ENCODE results near the gene OR13C3. TPM values are rescaled to one million over a fixed set of nuclear protein-coding genes. Genes with fewer than 3 reads are reported as not detected.
"Not testable (repeated sequence)": the region's sequence is repeated elsewhere in the genome, so short reads cannot be mapped to it uniquely, and the experiment has no call there.

Gene OR13C3
- total RNA-seq = not detected
- long read RNA-seq = 0 reads

- intact Hi-C loops (cut with DNase I) = no loop called here
- no peak for ATAC-seq
- DNase-seq (ENCODE audit: missing footprints) = no peak
Measured at GRCh38 chr9:104536756-104537155, at the start of gene OR13C3. Gene OR13C3 (minus strand): TSS chr9:104536856. CDS start chr9:104536723, 133 bp downstream.

GRCh38 chr9:104580562-104580961 is 43.9 kb upstream of the OR13C3 start:
- ATAC-seq (no peak), DNase-seq (ENCODE audit: missing footprints) (no peak)
- intact Hi-C loops (cut with DNase I) = no loop called here

- ATAC-seq (no peak), DNase-seq (ENCODE audit: missing footprints) (no peak)
- intact Hi-C loops (cut with DNase I) = no loop called here
Measured at GRCh38 chr9:104577263-104577662, 40.6 kb upstream of the OR13C3 start.

GRCh38 chr9:104575456-104575855 is 38.8 kb upstream of the OR13C3 start:
- ATAC-seq (no peak), DNase-seq (ENCODE audit: missing footprints) (no peak)
- intact Hi-C loops (cut with DNase I) = no loop called here

GRCh38 chr9:104572612-104573011 is 36.0 kb upstream of the OR13C3 start:
- intact Hi-C loops (cut with DNase I) = no loop called here
- no peak for ATAC-seq
- DNase-seq (ENCODE audit: missing footprints) = no peak

- no peak for ATAC-seq
- intact Hi-C loops (cut with DNase I) = no loop called here
Measured at GRCh38 chr9:104568868-104569267, 32.2 kb upstream of the OR13C3 start, which contains the start of gene OR13C8. Gene OR13C8 (plus strand): TSS chr9:104569168. CDS start chr9:104569168, 0 bp downstream.

GRCh38 chr9:104564358-104564757 is 27.7 kb upstream of the OR13C3 start:
- DNase-seq (ENCODE audit: missing footprints) (no peak), ATAC-seq (no peak)
- intact Hi-C loops (cut with DNase I) = no loop called here

More at GRCh38 chr9:104568868-104569267, 32.2 kb upstream of the OR13C3 start, which contains the start of gene OR13C8:
- no peak for DNase-seq (ENCODE audit: missing footprints)

GRCh38 chr9:104556830-104557634 is 20.4 kb upstream of the OR13C3 start:
- DNase-seq (ENCODE audit: missing footprints) = peak; percentile 43
- ATAC-seq = no peak
- intact Hi-C loops (cut with DNase I) = no loop called here

- DNase-seq (ENCODE audit: missing footprints) = no peak
- intact Hi-C loops (cut with DNase I) = no loop called here
- ATAC-seq = no peak
Measured at GRCh38 chr9:104555521-104555920, 18.9 kb upstream of the OR13C3 start.

GRCh38 chr9:104553261-104553660 is 16.6 kb upstream of the OR13C3 start:
- intact Hi-C loops (cut with DNase I) = no loop called here
- DNase-seq (ENCODE audit: missing footprints) = no peak
- ATAC-seq = no peak

GRCh38 chr9:104544644-104545043 is 8.0 kb upstream of the OR13C3 start:
- intact Hi-C loops (cut with DNase I) = no loop called here
- DNase-seq (ENCODE audit: missing footprints) (no peak), ATAC-seq (no peak)

- ATAC-seq = no peak
- intact Hi-C loops (cut with DNase I) = no loop called here
- no peak for DNase-seq (ENCODE audit: missing footprints)
Measured at GRCh38 chr9:104539275-104539674, 2.6 kb upstream of the OR13C3 start.

- no peak for DNase-seq (ENCODE audit: missing footprints)
- intact Hi-C loops (cut with DNase I) = no loop called here
Measured at GRCh38 chr9:104527109-104527508, 9.5 kb downstream of the OR13C3 start, which contains the start of gene OR13C4. Gene OR13C4 (minus strand): TSS chr9:104527209. CDS start chr9:104527209, 0 bp downstream.

GRCh38 chr9:104520241-104520640 is 16.4 kb downstream of the OR13C3 start:
- intact Hi-C loops (cut with DNase I); ATAC-seq; DNase-seq (ENCODE audit: missing footprints): not testable (repeated sequence)

More at GRCh38 chr9:104527109-104527508, 9.5 kb downstream of the OR13C3 start, which contains the start of gene OR13C4:
- ATAC-seq = no peak

- ATAC-seq (no peak), DNase-seq (ENCODE audit: missing footprints) (no peak)
- intact Hi-C loops (cut with DNase I) = no loop called here
Measured at GRCh38 chr9:104514901-104515300, 21.8 kb downstream of the OR13C3 start.

GRCh38 chr9:104506565-104506964 is 30.1 kb downstream of the OR13C3 start:
- no peak for ATAC-seq
- no peak for DNase-seq (ENCODE audit: missing footprints)
- intact Hi-C loops (cut with DNase I) = no loop called here

- intact Hi-C loops (cut with DNase I) = no loop called here
- no peak for DNase-seq (ENCODE audit: missing footprints)
- no peak for ATAC-seq
Measured at GRCh38 chr9:104503963-104504362, 32.7 kb downstream of the OR13C3 start, which contains the start of gene OR13F1. Gene OR13F1 (plus strand): TSS chr9:104504263. CDS start chr9:104504263, 0 bp downstream.

- no peak for ATAC-seq
- intact Hi-C loops (cut with DNase I) = no loop called here
- no peak for DNase-seq (ENCODE audit: missing footprints)
Measured at GRCh38 chr9:104503440-104503839, 33.2 kb downstream of the OR13C3 start.

GRCh38 chr9:104494808-104495207 is 41.8 kb downstream of the OR13C3 start:
- intact Hi-C loops (cut with DNase I) = no loop called here
- no peak for ATAC-seq
- DNase-seq (ENCODE audit: missing footprints) = no peak

All from Right ventricle myocardium inferior (tissue), 1 donor.